CD4-positive, alpha-beta T cell treated with Interleukin-21 for 1 hour (primary cell): Measurements from ENCODE around the gene DEFB128.

ENCODE experiments used
- DNase-seq: peaks from one replicate; pipeline ENCODE4 v3.0.0-alpha.2; 2020

The DEFB128 gene

DNA sequence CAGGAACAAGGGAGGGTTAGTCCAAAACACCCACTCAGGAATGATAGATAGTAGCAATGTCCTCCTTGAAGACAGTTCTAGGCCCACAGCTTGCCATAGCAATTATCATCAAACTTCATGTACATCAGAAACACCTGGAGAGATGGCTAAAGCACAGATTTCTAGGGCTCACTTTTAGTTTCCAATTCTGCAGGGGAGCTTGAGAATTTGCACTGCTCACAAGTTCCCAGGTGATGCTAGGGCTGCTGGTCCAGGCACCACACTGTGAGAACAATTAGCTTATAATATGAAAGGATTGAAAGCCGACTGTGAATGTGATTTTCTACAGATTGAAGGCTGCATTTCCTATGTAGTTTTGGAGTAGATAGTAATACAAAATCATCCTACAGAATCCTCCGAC, 43.6 kb downstream of the DEFB128 start:
- no peak for DNase-seq

DNA sequence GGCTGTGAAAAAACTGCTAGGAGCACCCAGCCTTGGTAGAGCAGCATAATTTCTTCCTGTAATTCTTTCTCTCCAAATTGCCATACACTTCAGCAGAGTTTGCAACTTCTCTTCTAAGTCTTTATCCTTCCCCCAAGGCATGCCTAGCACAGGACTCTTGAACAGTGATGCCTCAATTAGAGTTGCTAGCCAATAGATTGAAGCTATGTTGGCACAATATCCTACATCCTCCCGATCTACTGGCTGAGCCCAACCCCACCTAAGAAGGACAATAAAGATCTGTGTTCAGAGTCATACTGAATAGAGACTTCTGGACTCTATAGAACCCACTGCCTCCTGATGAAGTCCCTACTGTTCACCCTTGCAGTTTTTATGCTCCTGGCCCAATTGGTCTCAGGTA, 47.2 kb downstream of the DEFB128 start, which contains the start of gene DEFB126:
Gene DEFB126 (plus strand): TSS at position 301 of the 400 bp plus-strand sequence. CDS start 39 bp downstream, at position 340.
- DNase-seq, result no peak
